Measurements from ENCODE around the gene CARM1. TPM values are rescaled to one million over a fixed set of nuclear protein-coding genes. Genes with fewer than 3 reads are reported as not detected.

CARM1 gene
- total RNA-seq, 6 experiments from 2014 or later, result 67.2 to 82.1 (median 76.8) TPM

DNA sequence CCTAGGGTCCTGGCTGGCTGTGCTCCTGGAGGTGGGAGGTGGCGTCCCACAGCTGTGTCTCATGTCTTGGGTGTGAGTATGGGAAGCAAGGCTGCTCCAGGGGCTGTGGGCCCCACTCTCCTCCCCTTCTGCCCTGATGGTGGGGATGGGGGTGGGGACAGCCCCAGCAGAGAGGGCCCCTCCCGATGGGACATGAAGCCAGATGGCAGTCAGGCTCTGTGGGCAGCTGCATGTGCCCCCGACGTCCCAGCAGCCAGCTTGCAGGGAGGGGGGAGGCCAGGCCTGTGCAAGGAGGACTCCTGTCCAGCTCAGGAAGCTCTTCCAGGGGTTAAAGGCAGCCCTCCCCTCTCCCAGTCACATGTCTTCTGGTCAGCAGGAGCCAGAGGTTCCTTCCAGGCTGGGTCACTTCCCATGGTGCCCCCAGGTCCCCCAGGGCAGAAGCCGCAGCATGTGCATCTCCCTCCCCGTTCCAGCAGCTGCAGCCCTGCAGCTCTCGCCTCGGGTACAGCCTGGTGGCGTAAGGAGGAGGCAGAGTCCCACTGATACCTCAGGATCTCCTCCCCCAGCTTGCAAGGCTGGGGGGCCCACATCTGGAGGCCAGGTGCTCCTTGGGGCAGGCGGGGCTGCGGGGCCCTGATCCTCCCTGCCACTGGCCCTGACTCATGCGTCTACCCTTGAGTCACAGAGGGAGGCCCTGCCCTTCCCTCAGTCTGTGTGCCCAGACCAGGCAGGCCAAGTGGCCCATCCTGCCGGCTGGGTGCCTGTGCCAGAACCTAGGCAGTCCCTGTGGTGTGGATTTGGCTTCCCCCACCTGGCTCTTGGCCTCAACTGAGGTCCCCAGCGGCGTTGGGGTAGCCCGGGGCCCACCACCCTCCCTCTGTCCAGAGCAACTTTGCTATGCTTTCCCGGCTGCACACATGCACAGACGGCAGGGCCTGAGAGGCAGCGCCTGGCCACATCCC is 44.1 kb downstream of the CARM1 start:
- Mint-ChIP-seq H3K4me3 (peak overlapping the region; percentile 67), H3K27me3 (ENCODE audit: insufficient read depth) (peaks cover 6% of the 10 kb centered on the region; the same call in 1 of the 2 replicates), H3K27ac (peak overlapping the region; percentile 83), H3K9me3 (no peaks in the 10 kb centered on the region), H3K4me1 (ENCODE audit: low read depth) (peaks cover 18% of the 10 kb centered on the region), H3K36me3 (ENCODE audit: low read depth) (no peaks in the 10 kb centered on the region)
- TF ChIP-seq, protein P1, sequence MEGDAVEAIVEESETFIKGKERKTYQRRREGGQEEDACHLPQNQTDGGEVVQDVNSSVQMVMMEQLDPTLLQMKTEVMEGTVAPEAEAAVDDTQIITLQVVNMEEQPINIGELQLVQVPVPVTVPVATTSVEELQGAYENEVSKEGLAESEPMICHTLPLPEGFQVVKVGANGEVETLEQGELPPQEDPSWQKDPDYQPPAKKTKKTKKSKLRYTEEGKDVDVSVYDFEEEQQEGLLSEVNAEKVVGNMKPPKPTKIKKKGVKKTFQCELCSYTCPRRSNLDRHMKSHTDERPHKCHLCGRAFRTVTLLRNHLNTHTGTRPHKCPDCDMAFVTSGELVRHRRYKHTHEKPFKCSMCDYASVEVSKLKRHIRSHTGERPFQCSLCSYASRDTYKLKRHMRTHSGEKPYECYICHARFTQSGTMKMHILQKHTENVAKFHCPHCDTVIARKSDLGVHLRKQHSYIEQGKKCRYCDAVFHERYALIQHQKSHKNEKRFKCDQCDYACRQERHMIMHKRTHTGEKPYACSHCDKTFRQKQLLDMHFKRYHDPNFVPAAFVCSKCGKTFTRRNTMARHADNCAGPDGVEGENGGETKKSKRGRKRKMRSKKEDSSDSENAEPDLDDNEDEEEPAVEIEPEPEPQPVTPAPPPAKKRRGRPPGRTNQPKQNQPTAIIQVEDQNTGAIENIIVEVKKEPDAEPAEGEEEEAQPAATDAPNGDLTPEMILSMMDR (IDR thresholded peaks at IDR 0.05), result peak; percentile 50; the same call in 1 of the 2 replicates
- DNase-seq, result peak; percentile 84

DNA sequence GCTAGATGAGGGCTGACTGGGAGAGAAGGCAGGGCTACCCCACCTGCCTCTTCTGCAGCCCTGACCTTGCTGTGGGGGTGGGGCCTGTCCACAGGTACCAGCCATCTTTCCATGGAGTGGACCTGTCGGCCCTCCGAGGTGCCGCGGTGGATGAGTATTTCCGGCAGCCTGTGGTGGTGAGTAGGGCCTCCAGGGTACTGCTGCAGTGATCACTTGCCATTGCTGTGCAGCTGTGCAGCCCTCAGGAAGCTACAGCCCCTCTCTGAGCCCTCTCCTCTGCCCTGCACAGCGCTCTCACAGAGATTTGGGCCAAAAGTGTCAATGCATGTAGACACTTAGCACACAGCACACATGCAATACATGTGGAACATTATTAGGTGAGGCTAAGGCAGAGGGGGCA is 45.2 kb downstream of the CARM1 start:
- H3K27me3 Mint-ChIP-seq (ENCODE audit: insufficient read depth), result peaks cover 6% of the 10 kb centered on the region; the same call in 1 of the 2 replicates
- TF ChIP-seq, protein P1 (IDR thresholded peaks at IDR 0.05), result no peak

DNA sequence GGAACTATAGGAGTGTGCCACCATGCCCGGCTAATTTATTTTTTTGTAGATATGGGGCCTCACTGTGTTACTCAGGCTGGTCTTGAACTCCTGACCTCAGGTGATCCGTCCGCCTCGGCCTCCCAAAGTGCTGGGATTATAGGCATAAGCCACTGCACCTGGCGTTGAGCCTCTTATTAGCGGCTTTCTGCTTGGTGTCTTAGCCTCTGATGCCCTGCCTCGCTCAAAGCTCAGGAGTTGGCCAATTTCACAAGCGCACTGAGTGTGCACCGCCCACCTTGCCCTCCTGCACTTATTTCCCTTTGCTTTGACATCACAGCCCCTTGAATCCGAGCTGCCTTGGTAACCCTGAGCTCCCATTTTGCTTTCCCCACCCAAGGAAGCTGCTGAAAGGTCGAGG is 47.0 kb downstream of the CARM1 start:
- Mint-ChIP-seq H3K9me3 (no peaks in the 10 kb centered on the region), H3K4me1 (ENCODE audit: low read depth) (peaks cover 18% of the 10 kb centered on the region), H3K27ac (no peak overlapping the region), H3K4me3 (no peak overlapping the region), H3K27me3 (ENCODE audit: insufficient read depth) (peaks cover 9% of the 10 kb centered on the region; the same call in 1 of the 2 replicates), H3K36me3 (ENCODE audit: low read depth) (peaks cover 4% of the 10 kb centered on the region; the same call in 1 of the 2 replicates)
- TF ChIP-seq, protein P1 (IDR thresholded peaks at IDR 0.05), result no peak
- no peak for DNase-seq

More for the DNA sequence above, 45.2 kb downstream of the CARM1 start:
- no peak for DNase-seq
- Mint-ChIP-seq H3K27ac (no peak overlapping the region), H3K9me3 (no peaks in the 10 kb centered on the region), H3K4me3 (no peak overlapping the region), H3K4me1 (ENCODE audit: low read depth) (peaks cover 18% of the 10 kb centered on the region), H3K36me3 (ENCODE audit: low read depth) (no peaks in the 10 kb centered on the region)

DNA sequence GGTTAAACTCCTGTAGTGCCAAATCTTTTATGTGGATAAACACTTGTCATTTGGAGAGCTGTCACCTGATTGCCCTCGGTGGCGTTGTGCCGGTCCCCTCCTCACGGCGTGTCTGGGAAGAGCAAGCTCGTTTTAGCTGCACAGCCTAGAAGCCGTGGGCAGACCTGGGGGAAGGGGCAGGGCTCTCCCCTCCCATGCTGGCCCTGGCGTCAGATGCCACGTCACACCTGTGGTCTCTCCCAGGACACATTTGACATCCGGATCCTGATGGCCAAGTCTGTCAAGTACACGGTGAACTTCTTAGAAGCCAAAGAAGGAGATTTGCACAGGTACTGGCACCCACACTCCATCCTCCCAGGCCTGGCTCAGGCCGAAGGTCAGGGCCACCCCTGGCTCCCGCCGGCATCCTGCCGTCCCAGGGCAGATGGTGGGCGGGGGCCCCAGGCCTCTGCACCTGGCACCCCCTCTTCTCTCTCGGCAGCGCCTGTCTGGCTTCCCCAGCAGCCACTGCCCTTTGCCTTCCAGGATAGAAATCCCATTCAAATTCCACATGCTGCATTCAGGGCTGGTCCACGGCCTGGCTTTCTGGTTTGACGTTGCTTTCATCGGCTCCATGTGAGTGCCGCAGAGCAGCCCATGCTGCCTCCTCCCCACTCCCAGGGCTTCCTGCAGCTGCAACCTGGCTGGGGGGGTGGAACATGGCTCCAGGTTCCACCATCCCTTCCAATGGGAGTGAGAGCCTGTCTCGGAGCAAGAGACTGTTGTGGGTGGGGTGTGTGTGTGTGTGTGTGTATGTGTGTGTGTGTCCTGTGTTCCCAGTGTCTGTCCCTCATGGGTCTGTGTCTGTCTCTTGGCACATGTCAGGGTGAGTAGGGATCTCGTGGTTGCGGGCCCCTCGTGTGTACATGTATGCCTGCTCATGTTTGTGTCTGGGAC is 48.3 kb downstream of the CARM1 start:
- Mint-ChIP-seq H3K9me3 (no peaks in the 10 kb centered on the region), H3K4me1 (ENCODE audit: low read depth) (peaks cover 16% of the 10 kb centered on the region), H3K27ac (no peak overlapping the region), H3K36me3 (ENCODE audit: low read depth) (peaks cover 4% of the 10 kb centered on the region; the same call in 1 of the 2 replicates), H3K27me3 (ENCODE audit: insufficient read depth) (peaks cover 9% of the 10 kb centered on the region; the same call in 1 of the 2 replicates), H3K4me3 (no peak overlapping the region)
- DNase-seq, result no peak
- TF ChIP-seq, protein P1 (IDR thresholded peaks at IDR 0.05), result no peak

DNA sequence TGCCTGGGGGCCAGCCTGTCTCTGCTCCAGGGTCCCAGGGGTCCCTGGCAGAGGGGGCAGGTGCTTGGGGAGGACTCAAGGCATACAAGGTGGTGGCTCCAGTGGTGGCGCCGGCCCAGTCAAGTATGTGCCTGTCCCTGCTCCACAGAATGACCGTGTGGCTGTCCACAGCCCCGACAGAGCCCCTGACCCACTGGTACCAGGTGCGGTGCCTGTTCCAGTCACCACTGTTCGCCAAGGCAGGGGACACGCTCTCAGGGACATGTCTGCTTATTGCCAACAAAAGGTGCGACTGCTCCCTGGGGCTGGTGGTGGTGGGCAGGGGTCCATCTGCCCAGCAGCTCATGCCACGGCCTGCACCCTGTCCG is 48.9 kb downstream of the CARM1 start:
- H3K9me3 Mint-ChIP-seq, result no peaks in the 10 kb centered on the region
- no peak overlapping the region for H3K27ac Mint-ChIP-seq
- TF ChIP-seq, protein P1 (IDR thresholded peaks at IDR 0.05), result no peak
- H3K4me3 Mint-ChIP-seq, result no peak overlapping the region
- H3K36me3 Mint-ChIP-seq (ENCODE audit: low read depth), result peaks cover 7% of the 10 kb centered on the region; the same call in 1 of the 2 replicates
- peaks cover 11% of the 10 kb centered on the region for H3K27me3 Mint-ChIP-seq (ENCODE audit: insufficient read depth)
- DNase-seq, result no peak
- H3K4me1 Mint-ChIP-seq (ENCODE audit: low read depth), result peaks cover 9% of the 10 kb centered on the region
